ENCODE data around the gene SH3GLB1.
"Not testable (repeated sequence)": the region's sequence is repeated elsewhere in the genome, so short reads cannot be mapped to it uniquely, and the experiment has no call there.

The SH3GLB1 gene

DNA sequence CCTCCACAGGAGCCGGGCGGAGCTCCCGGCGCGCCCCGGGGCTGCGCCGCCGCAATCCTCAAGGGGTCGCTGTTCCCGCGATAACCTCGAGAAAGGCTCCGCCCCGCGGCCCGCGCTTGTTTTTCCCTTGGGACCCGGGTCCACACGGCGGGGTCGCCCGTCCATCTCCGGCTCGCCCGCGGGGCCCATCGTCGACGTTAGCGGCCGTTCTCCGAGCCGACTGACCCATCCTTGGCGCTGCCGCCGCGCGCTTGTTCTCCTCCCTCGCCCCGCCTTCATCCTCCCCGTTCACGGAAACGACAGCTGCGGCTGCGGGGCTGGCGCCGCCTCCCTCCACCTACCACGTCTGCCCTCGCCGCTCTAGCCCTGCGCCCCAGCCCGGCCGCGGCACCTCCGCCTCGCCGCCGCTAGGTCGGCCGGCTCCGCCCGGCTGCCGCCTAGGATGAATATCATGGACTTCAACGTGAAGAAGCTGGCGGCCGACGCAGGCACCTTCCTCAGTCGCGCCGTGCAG is at the start of gene SH3GLB1:
Gene SH3GLB1, plus strand, starts transcription at position 119 of the 514 bp plus-strand sequence. Its CDS starts 324 bp downstream, at position 443.
- ChIA-PET POLR2A (ENCODE audit: low non-redundant PET) (interaction anchor here (0.6 to 0.7 kb wide), 2 partner anchors 656 to 1893 kb away, joined by 3 to 4 read pairs; no protein-coding TSS in a partner anchor), CTCF (interaction anchor here (0.6 to 1.6 kb wide), 22 partner anchors 9 to 398 kb away, joined by 3 to 8 read pairs (median 4); no protein-coding TSS in a partner anchor)
- peak; percentile 88 for DNase-seq (ENCODE audit: low spot score)
- TF ChIP-seq, protein P1, sequence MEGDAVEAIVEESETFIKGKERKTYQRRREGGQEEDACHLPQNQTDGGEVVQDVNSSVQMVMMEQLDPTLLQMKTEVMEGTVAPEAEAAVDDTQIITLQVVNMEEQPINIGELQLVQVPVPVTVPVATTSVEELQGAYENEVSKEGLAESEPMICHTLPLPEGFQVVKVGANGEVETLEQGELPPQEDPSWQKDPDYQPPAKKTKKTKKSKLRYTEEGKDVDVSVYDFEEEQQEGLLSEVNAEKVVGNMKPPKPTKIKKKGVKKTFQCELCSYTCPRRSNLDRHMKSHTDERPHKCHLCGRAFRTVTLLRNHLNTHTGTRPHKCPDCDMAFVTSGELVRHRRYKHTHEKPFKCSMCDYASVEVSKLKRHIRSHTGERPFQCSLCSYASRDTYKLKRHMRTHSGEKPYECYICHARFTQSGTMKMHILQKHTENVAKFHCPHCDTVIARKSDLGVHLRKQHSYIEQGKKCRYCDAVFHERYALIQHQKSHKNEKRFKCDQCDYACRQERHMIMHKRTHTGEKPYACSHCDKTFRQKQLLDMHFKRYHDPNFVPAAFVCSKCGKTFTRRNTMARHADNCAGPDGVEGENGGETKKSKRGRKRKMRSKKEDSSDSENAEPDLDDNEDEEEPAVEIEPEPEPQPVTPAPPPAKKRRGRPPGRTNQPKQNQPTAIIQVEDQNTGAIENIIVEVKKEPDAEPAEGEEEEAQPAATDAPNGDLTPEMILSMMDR (conservative IDR thresholded peaks at IDR 0.05; ENCODE audit: low read depth), result peak; percentile 96
- peak within 1 kb of the TSS; percentile 97 for H3K27ac ChIP-seq

GRCh38 chr1:86658381-86658780 is 46.0 kb upstream of the SH3GLB1 start:
- H3K27ac ChIP-seq; DNase-seq (ENCODE audit: low spot score); POLR2A ChIA-PET (ENCODE audit: low non-redundant PET): not testable (repeated sequence)
- CTCF ChIA-PET, result interaction anchor here (0.7 kb wide), 1 partner anchor 171 kb away, joined by 3 read pairs; no protein-coding TSS in a partner anchor

- TF ChIP-seq, protein P1 (conservative IDR thresholded peaks at IDR 0.05; ENCODE audit: low read depth), result no peak
- no peak overlapping the region for H3K27ac ChIP-seq
- CTCF ChIA-PET, result no interaction called here
- DNase-seq (ENCODE audit: low spot score), result no peak
- POLR2A ChIA-PET (ENCODE audit: low non-redundant PET), result no interaction called here
These were observed 38.0 kb upstream of the SH3GLB1 start for GRCh38 chr1:86666368-86666767.

DNA sequence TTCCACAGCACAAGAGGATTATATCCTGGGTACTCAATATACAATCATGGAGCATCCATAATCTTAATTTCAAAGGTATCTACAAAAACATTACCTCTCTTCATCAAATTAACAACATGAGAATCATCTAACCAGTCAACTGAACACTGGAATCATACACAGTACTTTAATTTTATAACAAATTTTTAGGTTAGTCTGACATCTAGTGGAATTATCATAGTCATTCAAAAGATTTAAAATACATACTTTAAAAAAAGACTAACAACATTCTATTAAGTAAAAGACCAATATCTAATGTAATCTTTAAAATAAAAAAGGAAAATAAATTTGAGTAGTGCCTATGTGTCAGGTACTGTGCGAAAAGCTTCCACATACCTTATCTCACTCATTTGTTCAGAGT is 16.8 kb upstream of the SH3GLB1 start:
- TF ChIP-seq, protein P1 (conservative IDR thresholded peaks at IDR 0.05; ENCODE audit: low read depth), result 0 out of 2 replicates have a peak, but pooled peaks have one; percentile 22
- H3K27ac ChIP-seq, result no peak overlapping the region
- POLR2A ChIA-PET (ENCODE audit: low non-redundant PET), result no interaction called here
- DNase-seq (ENCODE audit: low spot score), result no peak
- CTCF ChIA-PET, result interaction anchor here (0.5 to 1.0 kb wide), 3 partner anchors 21 to 213 kb away, joined by 4 to 5 read pairs (median 4); no protein-coding TSS in a partner anchor

DNA sequence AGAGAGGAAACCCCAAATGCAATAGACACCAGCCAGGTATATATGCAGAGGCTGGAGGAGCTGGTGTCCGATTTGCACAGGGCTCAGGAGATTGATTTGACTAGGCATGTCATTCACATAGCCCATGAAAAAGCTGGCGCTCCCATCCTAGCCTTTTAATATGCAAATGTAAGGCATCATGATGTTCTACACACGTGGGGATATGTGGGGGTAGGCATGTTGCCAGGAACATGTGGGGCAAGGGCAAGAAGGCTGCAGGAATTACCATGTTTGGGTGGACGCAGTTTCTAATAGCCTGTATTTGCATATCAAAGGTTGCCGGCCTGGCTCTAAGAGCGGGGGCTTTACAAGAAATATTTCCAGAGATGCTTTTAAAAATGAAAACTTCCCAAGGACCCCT is 11.7 kb upstream of the SH3GLB1 start:
- ChIA-PET POLR2A (ENCODE audit: low non-redundant PET) (no interaction called here), CTCF (interaction anchor here (1.7 kb wide), 1 partner anchor 12 kb away, joined by 8 read pairs; the partner anchor contains the start of gene SH3GLB1)
- TF ChIP-seq, protein P1 (conservative IDR thresholded peaks at IDR 0.05; ENCODE audit: low read depth), result no peak
- DNase-seq (ENCODE audit: low spot score), result no peak
- no peak overlapping the region for H3K27ac ChIP-seq

DNA sequence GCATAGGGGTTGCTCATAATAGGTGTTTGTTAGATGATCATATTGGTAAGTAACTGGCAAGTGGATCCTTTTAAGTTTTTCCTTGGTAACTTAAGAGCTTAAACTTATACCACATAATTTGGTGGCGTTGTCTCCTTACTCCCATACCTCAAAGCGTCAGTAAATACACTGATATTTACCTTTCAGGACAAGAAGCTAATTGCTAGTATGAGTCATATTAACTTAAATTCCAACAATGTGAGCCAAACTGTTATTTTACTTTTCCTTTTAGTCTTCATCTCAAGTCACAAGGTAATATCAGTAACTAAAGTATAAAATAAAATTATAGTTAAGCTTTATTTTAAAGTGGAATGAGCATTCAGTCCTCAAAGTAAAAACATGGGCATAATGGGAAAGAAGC is 9.0 kb upstream of the SH3GLB1 start:
- TF ChIP-seq, protein P1 (conservative IDR thresholded peaks at IDR 0.05; ENCODE audit: low read depth), result no peak
- H3K27ac ChIP-seq, result no peak overlapping the region
- CTCF ChIA-PET, result interaction anchor here (1.9 kb wide), 1 partner anchor 9 kb away, joined by 6 read pairs; the partner anchor contains the start of gene SH3GLB1
- POLR2A ChIA-PET (ENCODE audit: low non-redundant PET), result no interaction called here
- DNase-seq (ENCODE audit: low spot score), result no peak

- ChIA-PET CTCF (interaction anchor here (1.9 kb wide), 1 partner anchor 8 kb away, joined by 6 read pairs; the partner anchor contains the start of gene SH3GLB1), POLR2A (ENCODE audit: low non-redundant PET) (no interaction called here)
- TF ChIP-seq, protein P1 (conservative IDR thresholded peaks at IDR 0.05; ENCODE audit: low read depth), result no peak
- no peak for DNase-seq (ENCODE audit: low spot score)
- no peak overlapping the region for H3K27ac ChIP-seq
These were observed 7.9 kb upstream of the SH3GLB1 start for GRCh38 chr1:86696522-86696921.

All from RWPE1 (cell line).